Neuronal stem cell (in vitro differentiated cells): ENCODE data around the gene SMYD3.
"Not testable (repeated sequence)": the region's sequence is repeated elsewhere in the genome, so short reads cannot be mapped to it uniquely, and the experiment has no call there.

Experiments used
- DNase-seq: peaks from one replicate; pipeline ENCODE4 v3.0.0-alpha.2; 2013; ENCODE audit warnings: low spot score
- H2AFZ ChIP-seq: one replicate; pipeline ENCODE4 v1.6.1; 2013; ENCODE audit warnings: mild to moderate bottlenecking, low read length, inconsistent platforms
- H2AK5ac ChIP-seq: 2 replicates; pipeline ENCODE4 v1.6.1; 2013; ENCODE audit warnings: low read depth, mild to moderate bottlenecking, inconsistent platforms, low read length, moderate library complexity, mixed read lengths
- H2BK120ac ChIP-seq: 2 replicates; pipeline ENCODE4 v1.6.1; 2013; ENCODE audit warnings: low read depth, mild to moderate bottlenecking, inconsistent platforms, low read length, moderate library complexity, mixed read lengths
- H2BK12ac ChIP-seq: one replicate; pipeline ENCODE4 v1.6.1; 2013; ENCODE audit warnings: low read length, inconsistent platforms
- H2BK15ac ChIP-seq: 2 replicates; pipeline ENCODE4 v1.6.1; 2013; ENCODE audit warnings: mild to moderate bottlenecking, low read length, inconsistent platforms, mixed read lengths
- H2BK5ac ChIP-seq: one replicate; pipeline ENCODE4 v1.6.1; 2013; ENCODE audit warnings: inconsistent platforms, mild to moderate bottlenecking, low read length, moderate library complexity
- H3K14ac ChIP-seq: one replicate; pipeline ENCODE4 v1.6.1; 2013; ENCODE audit warnings: low read length, inconsistent platforms
- H3K18ac ChIP-seq: 2 replicates; pipeline ENCODE4 v1.6.1; 2013; ENCODE audit warnings: low read length, inconsistent platforms
- H3K23ac ChIP-seq: 2 replicates; pipeline ENCODE4 v1.6.1; 2013; ENCODE audit warnings: low read depth, mild to moderate bottlenecking, mixed read lengths, low read length, inconsistent platforms; ENCODE audit not compliant: poor library complexity
- H3K27ac ChIP-seq: replicated peaks from 3 replicates; pipeline ENCODE4 v1.5.1; 2013; ENCODE audit warnings: low read length, inconsistent platforms
- H3K27me3 ChIP-seq, 3 experiments: 2 replicates each; pipeline ENCODE4 v1.6.1; 2013; ENCODE audit warnings: low read length in 3 of 3, mild to moderate bottlenecking in 2 of 3, inconsistent platforms in 1 of 3, low read depth in 1 of 3, mixed read lengths in 1 of 3, moderate library complexity in 1 of 3; ENCODE audit not compliant: control insufficient read depth in 3 of 3, insufficient read depth in 3 of 3
- H3K36me3 ChIP-seq, 2 donors: replicated peaks in 1 of 2; 2 replicates each; pipeline ENCODE4 v1.6.1; 2013; ENCODE audit warnings: low read length in 2 of 2; ENCODE audit not compliant: control insufficient read depth in 2 of 2, insufficient read depth in 2 of 2
- H3K4ac ChIP-seq: 2 replicates; pipeline ENCODE4 v1.6.1; 2013; ENCODE audit warnings: inconsistent platforms, mild to moderate bottlenecking, low read length, moderate library complexity
- H3K4me1 ChIP-seq, 2 donors: 1 replicate in 1 of 2; 2 replicates in 1 of 2; pipeline ENCODE4 v1.6.1; 2013; ENCODE audit warnings: low read length in 2 of 2, low read depth in 1 of 2; ENCODE audit not compliant: control insufficient read depth in 2 of 2, insufficient read depth in 1 of 2
- H3K4me2 ChIP-seq: one replicate; pipeline ENCODE4 v1.6.1; 2013; ENCODE audit warnings: mild to moderate bottlenecking, low read length, inconsistent platforms; ENCODE audit not compliant: insufficient read depth, poor library complexity, severe bottlenecking
- H3K4me3 ChIP-seq, 2 donors: 2 replicates each; pipeline ENCODE4 v1.5.1; 2013; ENCODE audit warnings: low read length in 2 of 2, mild to moderate bottlenecking in 2 of 2, inconsistent platforms in 1 of 2, moderate library complexity in 1 of 2
- H3K79me1 ChIP-seq: one replicate; pipeline ENCODE4 v1.6.1; 2013; ENCODE audit warnings: low read depth, mild to moderate bottlenecking, inconsistent platforms, low read length, moderate library complexity
- H3K9ac ChIP-seq: one replicate; pipeline ENCODE4 v1.6.1; 2013; ENCODE audit warnings: mild to moderate bottlenecking, low read depth, low read length, inconsistent platforms; ENCODE audit not compliant: poor library complexity
- H3K9me3 ChIP-seq, 2 donors: replicated peaks in 1 of 2; 2 replicates each; pipeline versions ENCODE3 to v1.6.1; 2013; ENCODE audit warnings: low read length in 2 of 2, mild to moderate bottlenecking in 2 of 2, inconsistent platforms in 1 of 2, low read depth in 1 of 2, mixed read lengths in 1 of 2, moderate library complexity in 1 of 2; ENCODE audit not compliant: control insufficient read depth in 2 of 2, insufficient read depth in 1 of 2
- H4K8ac ChIP-seq: one replicate; pipeline ENCODE4 v1.6.1; 2013; ENCODE audit warnings: low read depth, mild to moderate bottlenecking, inconsistent platforms, low read length, moderate library complexity
- H4K91ac ChIP-seq: one replicate; pipeline ENCODE4 v1.6.1; 2013; ENCODE audit warnings: low read length, low read depth, mild to moderate bottlenecking, inconsistent platforms; ENCODE audit not compliant: poor library complexity
- WGBS, 2 donors: extraction: QIAGEN DNeasy Blood & Tissue Kit; methylation state at CpG; one replicate each; pipeline ENCODE4 v1.1.7; 2013; ENCODE audit warnings: missing lambda C conversion rate in 2 of 2, mixed read lengths in 1 of 2; ENCODE audit not compliant: insufficient read length in 2 of 2, insufficient replicate concordance in 1 of 2; ENCODE audit errors: extremely low coverage in 2 of 2; 5-methylcytosine and 5-hydroxymethylcytosine counted together

Gene SMYD3

DNA sequence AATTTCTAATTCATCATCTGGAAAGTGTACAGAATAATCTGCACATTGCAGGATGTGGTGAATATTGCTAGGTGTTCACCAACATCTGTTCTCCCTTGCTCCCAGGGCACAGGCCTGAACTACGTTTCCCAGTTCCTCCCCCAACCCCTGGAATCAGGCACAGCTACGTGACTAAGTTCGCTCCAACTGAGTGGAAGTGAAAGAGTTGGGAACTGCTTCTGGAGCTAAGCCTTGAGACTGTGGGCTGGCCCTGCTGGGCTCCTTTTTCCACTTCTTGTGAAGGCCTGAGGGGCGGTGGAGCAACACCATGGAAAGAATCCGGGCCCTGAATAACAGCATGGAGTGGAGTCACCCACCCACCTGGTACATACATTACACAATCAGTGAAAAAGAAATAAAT, 534.6 kb downstream of the SMYD3 start:
- no peak overlapping the region for H2BK12ac ChIP-seq
- H4K91ac ChIP-seq = no peak overlapping the region
- no peak overlapping the region for H3K18ac ChIP-seq
- H2BK120ac ChIP-seq = no peak overlapping the region
- H4K8ac ChIP-seq = no peak overlapping the region
- H3K27me3 ChIP-seq = no peaks in the 10 kb centered on the region
- H3K4me1 ChIP-seq = peaks cover 0 to 2% of the 10 kb centered on the region in 2 donors
- no peak overlapping the region for H3K23ac ChIP-seq
- H3K79me1 ChIP-seq = no peaks in the 10 kb centered on the region
- H3K9me3 ChIP-seq = no peaks in the 10 kb centered on the region
- no CpG with 5 or more reads among the region's 5 CpGs for WGBS, 2 donors
- H2BK15ac ChIP-seq = no peak overlapping the region
- no peak overlapping the region for H3K4ac ChIP-seq
- H3K9ac ChIP-seq = no peak overlapping the region
- H2BK5ac ChIP-seq = no peak overlapping the region
- DNase-seq = no peak
- no peaks in the 10 kb centered on the region for H3K36me3 ChIP-seq
- no peak overlapping the region for H2AFZ ChIP-seq
- peak overlapping the region in 1 of 2 donors; percentile 32 for H3K4me3 ChIP-seq
- H2AK5ac ChIP-seq = no peak overlapping the region
- H3K14ac ChIP-seq = no peak overlapping the region
- H3K27ac ChIP-seq = no peak overlapping the region
- no peak overlapping the region for H3K4me2 ChIP-seq

DNA sequence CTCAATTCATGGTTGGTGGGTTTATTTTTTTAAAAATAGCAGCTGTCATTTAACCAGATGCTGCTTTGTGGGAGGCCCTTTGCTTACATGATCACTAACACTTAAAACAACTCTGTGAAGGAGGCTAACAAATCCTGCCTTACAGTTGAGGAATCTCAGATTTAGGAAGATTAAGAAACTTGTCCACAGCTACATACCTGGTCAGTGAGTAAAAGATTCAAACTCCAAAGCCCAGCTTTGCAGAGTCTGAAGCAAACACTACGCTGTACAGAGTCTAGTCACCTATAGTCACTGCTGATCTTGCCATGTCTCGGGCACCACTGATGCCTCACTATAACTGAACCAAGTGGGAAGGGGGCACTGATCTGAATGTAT, 535.4 kb downstream of the SMYD3 start:
- Histone ChIP-seq H3K4me3 (no peak overlapping the region), H2AK5ac (no peak overlapping the region), H2BK5ac (no peak overlapping the region), H3K9ac (no peak overlapping the region), H3K36me3 (no peaks in the 10 kb centered on the region), H4K8ac (no peak overlapping the region), H2BK12ac (no peak overlapping the region), H2BK15ac (no peak overlapping the region), H3K79me1 (no peaks in the 10 kb centered on the region), H3K27me3 (no peaks in the 10 kb centered on the region), H3K14ac (no peak overlapping the region), H3K9me3 (no peaks in the 10 kb centered on the region), H3K4me1 (peaks cover 0 to 2% of the 10 kb centered on the region in 2 donors), H3K4me2 (no peak overlapping the region), H3K4ac (no peak overlapping the region), H2BK120ac (no peak overlapping the region), H3K23ac (no peak overlapping the region), H4K91ac (no peak overlapping the region), H3K18ac (no peak overlapping the region), H2AFZ (no peak overlapping the region), H3K27ac (no peak overlapping the region)
- no peak for DNase-seq
- no CpG with 5 or more reads among the region's 2 CpGs for WGBS, 2 donors

DNA sequence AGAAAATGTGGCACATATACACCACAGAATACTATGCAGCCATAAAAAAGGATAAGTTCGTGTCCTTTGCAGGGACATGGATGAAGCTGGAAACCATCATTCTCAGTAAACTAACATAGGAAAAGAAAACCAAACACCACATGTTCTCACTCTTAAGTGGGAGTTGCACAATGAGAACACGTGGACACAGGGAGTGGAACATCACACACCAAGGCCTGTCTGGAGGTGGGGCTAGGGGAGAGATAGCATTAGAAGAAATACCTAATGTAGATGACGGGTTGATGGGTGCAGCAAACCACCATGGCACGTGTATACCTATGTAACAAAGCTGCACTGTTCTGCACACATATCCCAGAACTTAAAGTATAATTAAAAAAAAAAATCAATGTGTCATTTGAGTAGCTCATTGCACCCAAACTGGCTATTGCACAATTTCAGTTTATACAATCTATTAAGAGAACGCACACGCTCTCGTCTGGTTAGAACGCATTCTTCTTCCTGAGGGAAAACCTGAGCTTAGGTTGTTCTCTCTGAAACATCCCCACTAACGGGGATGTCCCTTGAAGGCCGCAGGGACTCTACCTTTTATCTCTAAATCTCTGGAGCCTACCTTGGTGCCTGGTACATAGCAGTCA, 535.9 kb downstream of the SMYD3 start:
- not testable (repeated sequence) for H3K9me3 ChIP-seq, H3K4me1 ChIP-seq, H2BK12ac ChIP-seq, H2BK15ac ChIP-seq, H3K4ac ChIP-seq, H3K27ac ChIP-seq, H3K4me3 ChIP-seq, H4K8ac ChIP-seq, DNase-seq, H3K9ac ChIP-seq, H3K36me3 ChIP-seq, H3K79me1 ChIP-seq, H3K23ac ChIP-seq, H3K4me2 ChIP-seq, H3K27me3 ChIP-seq, H3K14ac ChIP-seq, H2BK5ac ChIP-seq, H3K18ac ChIP-seq, H4K91ac ChIP-seq, H2AK5ac ChIP-seq, H2BK120ac ChIP-seq, H2AFZ ChIP-seq
- no CpG with 5 or more reads among the region's 10 CpGs for WGBS, 2 donors

DNA sequence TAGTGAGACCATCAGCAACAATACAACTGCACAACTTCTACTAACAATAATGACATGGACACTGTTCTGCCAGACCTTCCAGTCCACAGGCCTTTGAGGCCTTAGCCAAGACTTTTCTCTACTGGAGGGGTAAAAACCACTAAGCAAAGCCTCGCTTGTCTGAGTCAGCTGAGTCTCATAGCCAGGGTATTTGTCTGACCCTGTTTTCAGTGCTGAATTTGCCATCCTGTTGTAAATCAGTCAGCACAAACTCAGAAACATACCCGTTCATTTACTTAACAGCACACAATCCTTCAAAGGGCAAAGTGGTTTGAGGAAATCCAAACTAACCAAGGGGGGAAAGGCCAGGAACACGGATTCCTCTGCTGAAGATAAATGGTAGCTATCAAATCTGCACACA, 537.8 kb downstream of the SMYD3 start:
- H2BK5ac ChIP-seq = no peak overlapping the region

More for the DNA sequence above, 537.8 kb downstream of the SMYD3 start:
- H2BK15ac ChIP-seq = no peak overlapping the region
- no peak overlapping the region for H2AFZ ChIP-seq
- no peaks in the 10 kb centered on the region for H3K9me3 ChIP-seq
- peaks cover 0 to 2% of the 10 kb centered on the region in 2 donors for H3K4me1 ChIP-seq
- DNase-seq = no peak
- no peak overlapping the region for H4K8ac ChIP-seq
- H3K36me3 ChIP-seq = no peaks in the 10 kb centered on the region
- no peak overlapping the region for H3K4me3 ChIP-seq
- H3K18ac ChIP-seq = no peak overlapping the region
- no peaks in the 10 kb centered on the region for H3K27me3 ChIP-seq
- no peak overlapping the region for H3K4me2 ChIP-seq
- no peak overlapping the region for H2BK12ac ChIP-seq
- no peak overlapping the region for H4K91ac ChIP-seq
- no CpG with 5 or more reads among the region's 3 CpGs for WGBS, 2 donors
- no peak overlapping the region for H2AK5ac ChIP-seq
- no peak overlapping the region for H3K14ac ChIP-seq
- no peak overlapping the region for H2BK120ac ChIP-seq
- no peak overlapping the region for H3K9ac ChIP-seq
- no peaks in the 10 kb centered on the region for H3K79me1 ChIP-seq
- H3K27ac ChIP-seq = no peak overlapping the region
- no peak overlapping the region for H3K4ac ChIP-seq
- H3K23ac ChIP-seq = no peak overlapping the region
